HG03280 (cell line): ENCODE measurements around the gene IL1RAPL1.

Experiments used
- ATAC-seq: cut with Tn5 transposase; IDR thresholded peaks from one replicate; pipeline ENCODE4 v1.9.1; 2021; ENCODE audit warnings: mild to moderate bottlenecking, moderate library complexity; ENCODE audit not compliant: unreplicated experiment

The IL1RAPL1 gene

GRCh38 chrX:29707088-29707487 lies 1119.8 kb downstream of the IL1RAPL1 start:
- ATAC-seq, result no peak

- ATAC-seq, result no peak
Measured at GRCh38 chrX:29721152-29721551, 1133.9 kb downstream of the IL1RAPL1 start.

GRCh38 chrX:29724316-29724715 lies 1137.1 kb downstream of the IL1RAPL1 start:
- no peak for ATAC-seq

GRCh38 chrX:29726811-29727210 lies 1139.6 kb downstream of the IL1RAPL1 start:
- ATAC-seq, result no peak

GRCh38 chrX:29728639-29729038 lies 1141.4 kb downstream of the IL1RAPL1 start:
- no peak for ATAC-seq

- no peak for ATAC-seq
Measured at GRCh38 chrX:29744966-29745365, 1157.7 kb downstream of the IL1RAPL1 start.

- no peak for ATAC-seq
Measured at GRCh38 chrX:29746326-29746725, 1159.1 kb downstream of the IL1RAPL1 start.

GRCh38 chrX:29762006-29762405 lies 1174.8 kb downstream of the IL1RAPL1 start:
- ATAC-seq, result no peak

GRCh38 chrX:29775890-29776289 lies 1188.6 kb downstream of the IL1RAPL1 start:
- ATAC-seq, result no peak

- ATAC-seq, result no peak
Measured at GRCh38 chrX:29787656-29788055, 1200.4 kb downstream of the IL1RAPL1 start.

- no peak for ATAC-seq
Measured at GRCh38 chrX:29788991-29789699, 1201.9 kb downstream of the IL1RAPL1 start.

GRCh38 chrX:29792335-29792734 lies 1205.1 kb downstream of the IL1RAPL1 start:
- ATAC-seq, result no peak

- ATAC-seq, result no peak
Measured at GRCh38 chrX:29797156-29797555, 1209.9 kb downstream of the IL1RAPL1 start.

- no peak for ATAC-seq
Measured at GRCh38 chrX:29798469-29798868, 1211.2 kb downstream of the IL1RAPL1 start.

GRCh38 chrX:29813174-29813573 lies 1225.9 kb downstream of the IL1RAPL1 start:
- no peak for ATAC-seq

GRCh38 chrX:29824176-29824906 lies 1237.1 kb downstream of the IL1RAPL1 start:
- no peak for ATAC-seq

GRCh38 chrX:29826742-29827141 lies 1239.5 kb downstream of the IL1RAPL1 start:
- no peak for ATAC-seq

- no peak for ATAC-seq
Measured at GRCh38 chrX:29834311-29834710, 1247.1 kb downstream of the IL1RAPL1 start.

GRCh38 chrX:29834764-29835163 lies 1247.5 kb downstream of the IL1RAPL1 start:
- no peak for ATAC-seq

GRCh38 chrX:29841750-29842149 lies 1254.5 kb downstream of the IL1RAPL1 start:
- no peak for ATAC-seq

GRCh38 chrX:29842552-29842951 lies 1255.3 kb downstream of the IL1RAPL1 start:
- no peak for ATAC-seq

GRCh38 chrX:29851857-29852605 lies 1264.8 kb downstream of the IL1RAPL1 start:
- ATAC-seq, result no peak
